GM12878 (cell line): Measurements from ENCODE around the gene FPGS. TPM values are rescaled to one million over a fixed set of nuclear protein-coding genes. Genes with fewer than 3 reads are reported as not detected.
A peak's percentile ranks its signal among the peaks of the same experiment; 100 is the strongest.

Source experiments
- ATAC-seq: fragments of 200-7000 bp; cut with Tn5 transposase; 3 replicates; pipeline ENCODE4 v1.9.1; 2020; ENCODE audit warnings: mild to moderate bottlenecking, moderate library complexity
- BruUV-seq: library from RNA; stranded (reverse); fragments of 400-500 nt; replicated peaks from 2 replicates; lab custom pipeline; 2021; lab: Mats Ljungman, UMichigan
- CTCF ChIA-PET: fragments of 300-600 bp; sonication (Branson Sonifier 250); formaldehyde crosslinking; extraction: SDS; loops from one replicate; lab custom pipeline; 2021; ENCODE audit warnings: inconsistent platforms; lab: Yijun Ruan, JAX
- POLR2A ChIA-PET: fragments of 350-600 bp; formaldehyde crosslinking; extraction: SDS; loops from one replicate; lab custom pipeline; 2021; ENCODE audit warnings: inconsistent platforms; lab: Charles Lee
- RAD21 ChIA-PET: fragments of 300-600 bp; sonication (Branson Sonifier 250); formaldehyde crosslinking; loops from one replicate; lab custom pipeline; 2023; ENCODE audit warnings: antibody characterized with exemption; ENCODE audit not compliant: unreplicated experiment; lab: Charles Lee
- SMC1A ChIA-PET: fragments of 300-600 bp; sonication (Branson Sonifier 250); formaldehyde crosslinking; loops from one replicate; lab custom pipeline; 2023; ENCODE audit not compliant: unreplicated experiment, uncharacterized antibody; lab: Charles Lee
- DNase-seq: peaks from one replicate; pipeline ENCODE4 v3.0.0-alpha.2; 2011; ENCODE audit warnings: low read depth, low spot score
- FAIRE-seq: peaks from 3 replicates; lab custom pipeline; 2011; peaks lifted over from hg19 to GRCh38; lab: Jason Lieb, UNC
- H2AFZ ChIP-seq: 2 replicates; pipeline ENCODE4 v1.6.0; 2011; ENCODE audit warnings: low read depth, low read length, control low read depth; ENCODE audit not compliant: control insufficient read depth
- H3K27ac ChIP-seq: 2 replicates; pipeline ENCODE4 v1.5.1; 2011; ENCODE audit warnings: control low read depth; ENCODE audit not compliant: control insufficient read depth, insufficient read depth
- H3K27me3 ChIP-seq, 2 experiments: replicated peaks in 1 of 2; 2 replicates each; pipeline versions ENCODE4 v1.6.0 to v1.6.1; 2011; ENCODE audit warnings: low read length in 1 of 2; ENCODE audit not compliant: control insufficient read depth in 2 of 2, insufficient read depth in 2 of 2
- H3K36me3 ChIP-seq, 2 experiments: 2 replicates each; pipeline ENCODE4 v1.5.1; 2011; ENCODE audit warnings: low read length in 1 of 2; ENCODE audit not compliant: control insufficient read depth in 2 of 2, insufficient read depth in 2 of 2
- H3K4me1 ChIP-seq: 2 replicates; pipeline ENCODE4 v1.6.1; 2011; ENCODE audit warnings: mild to moderate bottlenecking, low read length, moderate library complexity, mixed read lengths; ENCODE audit not compliant: control insufficient read depth, insufficient read depth
- H3K4me2 ChIP-seq: 2 replicates; pipeline ENCODE4 v1.6.0; 2011; ENCODE audit warnings: control low read depth; ENCODE audit not compliant: control insufficient read depth, insufficient read depth
- H3K4me3 ChIP-seq: fragments of 200-600 bp; sonication (generic); 2 replicates; pipeline ENCODE4 v1.5.1; 2016
- H3K79me2 ChIP-seq: 2 replicates; pipeline ENCODE4 v1.6.0; 2011; ENCODE audit warnings: low read length; ENCODE audit not compliant: control insufficient read depth, insufficient read depth
- H3K9ac ChIP-seq: 2 replicates; pipeline ENCODE4 v1.8.0; 2011; ENCODE audit warnings: low read length, control low read depth, mixed read lengths; ENCODE audit not compliant: control insufficient read depth, insufficient read depth
- H3K9me3 ChIP-seq: replicated peaks from 3 replicates; pipeline ENCODE4 v1.5.1; 2011; ENCODE audit warnings: mild to moderate bottlenecking, low read length; ENCODE audit not compliant: control insufficient read depth, insufficient read depth
- H4K20me1 ChIP-seq: 2 replicates; pipeline ENCODE4 v1.6.0; 2011; ENCODE audit not compliant: control insufficient read depth, insufficient read depth
- BHLHE40 ChIP-seq, 2 experiments: fragments of 450-650 bp in 1 of 2; IDR thresholded peaks; 2 replicates each; pipeline ENCODE4 v1.6.1; 2011 to 2017; ENCODE audit warnings: low read depth in 2 of 2, borderline replicate concordance in 1 of 2, improper control_type of control experiment in 1 of 2, low read length in 1 of 2, mild to moderate bottlenecking in 1 of 2
- CBX5 ChIP-seq: sonication (generic); IDR thresholded peaks from 2 replicates; pipeline ENCODE4 v1.6.1; 2016; ENCODE audit warnings: low read depth, moderate library complexity, mild to moderate bottlenecking, inconsistent platforms
- CHD4 ChIP-seq: fragments of 200-600 bp; sonication (generic); IDR thresholded peaks from 2 replicates; pipeline ENCODE4 v1.6.1; 2016; ENCODE audit warnings: mild to moderate bottlenecking
- GABPA ChIP-seq: IDR thresholded peaks from 2 replicates; pipeline ENCODE4 v1.6.1; 2014; ENCODE audit warnings: antibody characterized with exemption, low read depth, mild to moderate bottlenecking, inconsistent platforms
- NFIC ChIP-seq: IDR thresholded peaks from 2 replicates; pipeline ENCODE4 v1.6.1; 2012; ENCODE audit warnings: low read depth, mild to moderate bottlenecking, inconsistent platforms, low read length, moderate library complexity
- NKRF ChIP-seq: fragments of 450-650 bp; conservative IDR thresholded peaks from 2 replicates; pipeline ENCODE4 v1.6.1; 2017; ENCODE audit warnings: mild to moderate bottlenecking, moderate library complexity
- PAX8 ChIP-seq: fragments of 450-650 bp; IDR thresholded peaks from 2 replicates; pipeline ENCODE4 v1.6.1; 2017; ENCODE audit warnings: mild to moderate bottlenecking, moderate library complexity
- POU2F2 ChIP-seq: IDR thresholded peaks from 3 replicates; pipeline ENCODE4 v1.6.1; 2011; ENCODE audit warnings: low read depth, mild to moderate bottlenecking, low read length, borderline replicate concordance
- RCOR1 ChIP-seq: conservative IDR thresholded peaks from 2 replicates; pipeline ENCODE4 v1.6.1; 2012; ENCODE audit warnings: low read depth, low read length, improper control_type of control experiment
- SIX5 ChIP-seq: IDR thresholded peaks from 2 replicates; pipeline ENCODE4 v1.6.1; 2011; ENCODE audit warnings: mild to moderate bottlenecking, low read depth, low read length, moderate library complexity; ENCODE audit not compliant: severe bottlenecking
- YBX1 ChIP-seq: fragments of 450-650 bp; IDR thresholded peaks from 2 replicates; pipeline ENCODE4 v1.6.1; 2016; ENCODE audit warnings: antibody characterized with exemption
- ZBED1 ChIP-seq: IDR thresholded peaks from 2 replicates; pipeline ENCODE4 v1.6.1; 2016; ENCODE audit warnings: borderline replicate concordance
- ZNF384 ChIP-seq: IDR thresholded peaks from 2 replicates; pipeline ENCODE4 v1.6.1; 2012; ENCODE audit warnings: low read depth, mild to moderate bottlenecking, low read length, improper control_type of control experiment, borderline replicate concordance
- WGBS: methylation state at CpG from one replicate; pipeline ENCODE4 v1.1.6; 2016; ENCODE audit warnings: low lambda C conversion rate; ENCODE audit not compliant: insufficient replicate concordance, insufficient coverage; ENCODE audit errors: missing lambda C conversion rate; 5-methylcytosine and 5-hydroxymethylcytosine counted together
- in situ Hi-C: fragments of 300-500 bp; cut with MboI; formaldehyde crosslinking; loops from 9 replicates; pipeline ENCODE4 v1.14.3; 2018; ENCODE audit warnings: mixed read lengths
- intact Hi-C: fragments of 100-400 bp; cut with micrococcal nuclease; formaldehyde crosslinking; loops from one replicate; pipeline ENCODE4 v1.14.2; 2022; ENCODE audit not compliant: unreplicated experiment
- polyA plus RNA-seq, 11 experiments: library from polyadenylated mRNA; depleted of rRNA in 4 of 11; unstranded in 6 of 11; stranded (reverse) in 5 of 11; fragments of >200 nt; fragmentation: Nextera tagmentation in 4 of 11; fragmentation: Illumina TruSeq in 1 of 11; extraction: Ambion mirVana in 4 of 11; extraction: Trizol in 1 of 11; gene quantifications; 1 replicate in 1 of 11; 2 replicates in 10 of 11; pipeline versions ENCODE4 v1.2.1 to v1.2.3, GENCODE V29; 2011 to 2016; ENCODE audit warnings: inconsistent platforms in 2 of 11, missing spikeins in 2 of 11, low read depth in 1 of 11
- total RNA-seq, 4 experiments: library from RNA; depleted of rRNA in 3 of 4; stranded (reverse); fragments of >200 nt in 3 of 4; fragmentation: Illumina TruSeq in 1 of 4; extraction: Trizol in 1 of 4; gene quantifications; 2 replicates each; pipeline versions ENCODE4 v1.2.1 to v1.2.3, GENCODE V29; 2013 to 2021
- TF ChIP-seq, protein P1 (sequence below): fragments of 450-650 bp; IDR thresholded peaks from 2 replicates; pipeline ENCODE4 v1.6.1; 2016; ENCODE audit warnings: mild to moderate bottlenecking
- TF ChIP-seq, protein P2 (sequence below): fragments of 450-650 bp; IDR thresholded peaks from 2 replicates; pipeline ENCODE4 v1.6.1; 2017; ENCODE audit warnings: antibody characterized with exemption, mild to moderate bottlenecking, moderate library complexity
- TF ChIP-seq, protein P3 (sequence below): fragments of 450-650 bp; IDR thresholded peaks from 2 replicates; pipeline ENCODE4 v1.6.1; 2017; ENCODE audit warnings: mild to moderate bottlenecking

Gene FPGS
- total and polyA plus RNA-seq, 10 of the 15 experiments (the other 5 are each of a cell fraction or from before 2014, with no cell fraction given), result 1.2 to 127 (median 80.4) TPM

DNA sequence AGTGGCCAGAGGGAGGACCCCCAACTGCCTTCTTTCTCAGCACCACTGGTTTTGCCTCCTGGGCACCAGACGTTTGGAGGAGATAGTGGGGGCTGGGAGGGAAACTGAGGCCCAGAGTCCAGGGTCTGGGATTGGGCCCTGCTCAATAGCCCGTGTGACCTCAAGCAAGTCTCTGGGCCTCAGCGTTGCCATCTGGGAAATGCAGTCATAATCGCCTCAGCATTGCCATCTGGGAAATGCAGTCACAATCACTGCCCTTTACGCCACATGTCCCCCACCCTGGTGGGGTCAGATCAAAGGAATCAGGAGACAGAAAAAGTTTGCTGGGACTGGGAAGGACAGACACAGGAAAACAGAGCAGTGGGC, 25.8 kb upstream of the FPGS start:
- DNase-seq (no peak), ATAC-seq (peak; percentile 43), FAIRE-seq (no peak)
- H3K27me3 ChIP-seq, result no peaks in the 10 kb centered on the region
- SMC1A ChIA-PET, result interaction anchor here (1.7 to 2.1 kb wide), 2 partner anchors 11 to 140 kb away, joined by 3 to 9 read pairs; partner anchors contain the start of gene ST6GALNAC4
- peak overlapping the region; percentile 76 for H3K27ac ChIP-seq
- RAD21 ChIA-PET, result interaction anchor here (1.2 to 2.3 kb wide), 4 partner anchors 8 to 129 kb away, joined by 4 to 14 read pairs (median 6); partner anchors contain the start of genes CDK9 and TOR2A
- H3K79me2 ChIP-seq, result peaks cover 36% of the 10 kb centered on the region
- H3K36me3 ChIP-seq, result peaks cover 0 to 7% of the 10 kb centered on the region in 2 experiments; a peak in 1 of 4 replicates
- peak overlapping the region; percentile 64 for H3K9ac ChIP-seq
- no peak overlapping the region; the same call in 1 of the 2 replicates for H2AFZ ChIP-seq
- no peaks in the 10 kb centered on the region for H3K9me3 ChIP-seq
- H3K4me3 ChIP-seq, result peak overlapping the region; percentile 100
- H4K20me1 ChIP-seq, result no peaks in the 10 kb centered on the region
- peaks cover 23% of the 10 kb centered on the region for H3K4me1 ChIP-seq
- POLR2A ChIA-PET, result interaction anchor here (0.9 to 1.6 kb wide), 7 partner anchors 8 to 120 kb away, joined by 3 to 14 read pairs (median 7); partner anchors contain the start of genes CDK9 and FPGS
- CTCF ChIA-PET, result interaction anchor here (0.6 to 1.6 kb wide), 8 partner anchors 8 to 145 kb away, joined by 3 to 10 read pairs (median 4); partner anchors contain the start of gene TOR2A
- intact Hi-C loops, result loop anchor here (2.0 kb wide), 1 partner anchor 42 kb away; the partner anchor contains the start of gene TOR2A
- H3K4me2 ChIP-seq, result peak overlapping the region; percentile 75
- no TSS peak for BruUV-seq
- 1% methylated on average over 5 of the region's 5 CpGs for WGBS
- in situ Hi-C loops, result no loop called here
- TF ChIP-seq PAX8 (no peak), YBX1 (no peak), CBX5 (no peak), POU2F2 (no peak), GABPA (no peak), CHD4 (no peak), ZBED1 (no peak), RCOR1 (no peak), SIX5 (peak; percentile 49), NKRF (no peak), ZNF384 (no peak), BHLHE40 (IDR thresholded peaks at IDR 0.05; ENCODE audit: borderline replicate concordance in 1 of 2, low read depth in 2 of 2, low read length in 1 of 2) (no peak), NFIC (no peak)
- TF ChIP-seq, protein P1, sequence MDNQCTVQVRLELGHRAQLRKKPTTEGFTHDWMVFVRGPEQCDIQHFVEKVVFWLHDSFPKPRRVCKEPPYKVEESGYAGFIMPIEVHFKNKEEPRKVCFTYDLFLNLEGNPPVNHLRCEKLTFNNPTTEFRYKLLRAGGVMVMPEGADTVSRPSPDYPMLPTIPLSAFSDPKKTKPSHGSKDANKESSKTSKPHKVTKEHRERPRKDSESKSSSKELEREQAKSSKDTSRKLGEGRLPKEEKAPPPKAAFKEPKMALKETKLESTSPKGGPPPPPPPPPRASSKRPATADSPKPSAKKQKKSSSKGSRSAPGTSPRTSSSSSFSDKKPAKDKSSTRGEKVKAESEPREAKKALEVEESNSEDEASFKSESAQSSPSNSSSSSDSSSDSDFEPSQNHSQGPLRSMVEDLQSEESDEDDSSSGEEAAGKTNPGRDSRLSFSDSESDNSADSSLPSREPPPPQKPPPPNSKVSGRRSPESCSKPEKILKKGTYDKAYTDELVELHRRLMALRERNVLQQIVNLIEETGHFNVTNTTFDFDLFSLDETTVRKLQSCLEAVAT, result 0 out of 2 replicates have a peak, but pooled peaks have one; percentile 15
- TF ChIP-seq, protein P2, sequence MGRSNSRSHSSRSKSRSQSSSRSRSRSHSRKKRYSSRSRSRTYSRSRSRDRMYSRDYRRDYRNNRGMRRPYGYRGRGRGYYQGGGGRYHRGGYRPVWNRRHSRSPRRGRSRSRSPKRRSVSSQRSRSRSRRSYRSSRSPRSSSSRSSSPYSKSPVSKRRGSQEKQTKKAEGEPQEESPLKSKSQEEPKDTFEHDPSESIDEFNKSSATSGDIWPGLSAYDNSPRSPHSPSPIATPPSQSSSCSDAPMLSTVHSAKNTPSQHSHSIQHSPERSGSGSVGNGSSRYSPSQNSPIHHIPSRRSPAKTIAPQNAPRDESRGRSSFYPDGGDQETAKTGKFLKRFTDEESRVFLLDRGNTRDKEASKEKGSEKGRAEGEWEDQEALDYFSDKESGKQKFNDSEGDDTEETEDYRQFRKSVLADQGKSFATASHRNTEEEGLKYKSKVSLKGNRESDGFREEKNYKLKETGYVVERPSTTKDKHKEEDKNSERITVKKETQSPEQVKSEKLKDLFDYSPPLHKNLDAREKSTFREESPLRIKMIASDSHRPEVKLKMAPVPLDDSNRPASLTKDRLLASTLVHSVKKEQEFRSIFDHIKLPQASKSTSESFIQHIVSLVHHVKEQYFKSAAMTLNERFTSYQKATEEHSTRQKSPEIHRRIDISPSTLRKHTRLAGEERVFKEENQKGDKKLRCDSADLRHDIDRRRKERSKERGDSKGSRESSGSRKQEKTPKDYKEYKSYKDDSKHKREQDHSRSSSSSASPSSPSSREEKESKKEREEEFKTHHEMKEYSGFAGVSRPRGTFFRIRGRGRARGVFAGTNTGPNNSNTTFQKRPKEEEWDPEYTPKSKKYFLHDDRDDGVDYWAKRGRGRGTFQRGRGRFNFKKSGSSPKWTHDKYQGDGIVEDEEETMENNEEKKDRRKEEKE, result no peak
- TF ChIP-seq, protein P3, sequence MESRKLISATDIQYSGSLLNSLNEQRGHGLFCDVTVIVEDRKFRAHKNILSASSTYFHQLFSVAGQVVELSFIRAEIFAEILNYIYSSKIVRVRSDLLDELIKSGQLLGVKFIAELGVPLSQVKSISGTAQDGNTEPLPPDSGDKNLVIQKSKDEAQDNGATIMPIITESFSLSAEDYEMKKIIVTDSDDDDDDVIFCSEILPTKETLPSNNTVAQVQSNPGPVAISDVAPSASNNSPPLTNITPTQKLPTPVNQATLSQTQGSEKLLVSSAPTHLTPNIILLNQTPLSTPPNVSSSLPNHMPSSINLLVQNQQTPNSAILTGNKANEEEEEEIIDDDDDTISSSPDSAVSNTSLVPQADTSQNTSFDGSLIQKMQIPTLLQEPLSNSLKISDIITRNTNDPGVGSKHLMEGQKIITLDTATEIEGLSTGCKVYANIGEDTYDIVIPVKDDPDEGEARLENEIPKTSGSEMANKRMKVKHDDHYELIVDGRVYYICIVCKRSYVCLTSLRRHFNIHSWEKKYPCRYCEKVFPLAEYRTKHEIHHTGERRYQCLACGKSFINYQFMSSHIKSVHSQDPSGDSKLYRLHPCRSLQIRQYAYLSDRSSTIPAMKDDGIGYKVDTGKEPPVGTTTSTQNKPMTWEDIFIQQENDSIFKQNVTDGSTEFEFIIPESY, result no peak
